ENCODE measurements around the gene NFIA. TPM values are rescaled to one million over a fixed set of nuclear protein-coding genes. Genes with fewer than 3 reads are reported as not detected.

Gene NFIA
- total RNA-seq: 10 to 100 TPM; 30.6 to 42.7 (median 42.3) TPM
- polyA plus RNA-seq: 10 to 100 TPM in 1 of 3 donors, 1 to 10 TPM in 2; 4.0 to 11.7 (median 4.2) TPM
- long read RNA-seq, donor 1, full-length matches to known transcripts: 15 of 32 reads
- long read RNA-seq, donor 1, partial matches to known transcripts: 8 of 32 reads
- long read RNA-seq, donor 1, other reads (novel, unspliced or antisense): 9 of 32 reads
- long read RNA-seq, donor 2, full-length matches to known transcripts: 15 of 36 reads
- long read RNA-seq, donor 2, partial matches to known transcripts: 10 of 36 reads
- long read RNA-seq, donor 2, other reads (novel, unspliced or antisense): 11 of 36 reads

DNA sequence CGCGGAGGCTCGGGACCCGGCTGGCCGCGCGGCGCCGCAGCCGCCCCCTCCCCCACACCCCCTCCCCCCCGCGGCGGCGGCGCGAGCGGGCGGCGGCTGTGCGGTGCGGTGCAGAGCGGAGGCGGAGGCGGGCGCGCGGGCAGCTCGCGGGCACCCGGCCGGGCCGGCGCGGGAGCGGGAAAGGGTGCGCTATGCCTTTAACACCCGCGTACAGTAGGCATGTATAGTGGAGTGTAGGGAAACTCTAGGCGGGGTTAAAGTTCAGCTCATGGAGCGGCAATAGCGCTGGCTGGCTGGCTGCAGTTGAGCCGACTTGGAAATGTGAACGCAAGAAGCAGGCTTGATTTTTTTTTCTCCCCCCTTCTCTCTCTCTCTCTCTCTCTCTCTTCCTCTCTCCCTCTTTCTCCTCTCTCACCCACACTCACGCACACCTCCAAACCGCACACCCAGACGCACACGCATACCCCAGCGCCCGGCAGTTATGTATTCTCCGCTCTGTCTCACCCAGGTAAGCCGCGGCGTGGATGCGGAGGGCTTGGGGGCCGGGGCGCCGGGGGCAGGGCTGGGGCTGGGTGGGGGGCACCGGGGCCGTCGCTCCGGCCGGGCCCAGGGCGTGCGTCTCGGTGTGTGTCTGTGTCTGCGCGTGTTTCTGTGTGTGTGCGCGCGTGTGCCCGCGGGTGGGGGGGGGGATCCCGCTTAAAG is at the start of gene NFIA:
Gene NFIA, plus strand, starts transcription at position 251 of the 702 bp plus-strand sequence.
- no peaks in the 10 kb centered on the region for H3K36me3 ChIP-seq (ENCODE audit: insufficient read depth in 1 of 2, low read depth in 1 of 2)
- TF ChIP-seq, protein P1, sequence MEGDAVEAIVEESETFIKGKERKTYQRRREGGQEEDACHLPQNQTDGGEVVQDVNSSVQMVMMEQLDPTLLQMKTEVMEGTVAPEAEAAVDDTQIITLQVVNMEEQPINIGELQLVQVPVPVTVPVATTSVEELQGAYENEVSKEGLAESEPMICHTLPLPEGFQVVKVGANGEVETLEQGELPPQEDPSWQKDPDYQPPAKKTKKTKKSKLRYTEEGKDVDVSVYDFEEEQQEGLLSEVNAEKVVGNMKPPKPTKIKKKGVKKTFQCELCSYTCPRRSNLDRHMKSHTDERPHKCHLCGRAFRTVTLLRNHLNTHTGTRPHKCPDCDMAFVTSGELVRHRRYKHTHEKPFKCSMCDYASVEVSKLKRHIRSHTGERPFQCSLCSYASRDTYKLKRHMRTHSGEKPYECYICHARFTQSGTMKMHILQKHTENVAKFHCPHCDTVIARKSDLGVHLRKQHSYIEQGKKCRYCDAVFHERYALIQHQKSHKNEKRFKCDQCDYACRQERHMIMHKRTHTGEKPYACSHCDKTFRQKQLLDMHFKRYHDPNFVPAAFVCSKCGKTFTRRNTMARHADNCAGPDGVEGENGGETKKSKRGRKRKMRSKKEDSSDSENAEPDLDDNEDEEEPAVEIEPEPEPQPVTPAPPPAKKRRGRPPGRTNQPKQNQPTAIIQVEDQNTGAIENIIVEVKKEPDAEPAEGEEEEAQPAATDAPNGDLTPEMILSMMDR (IDR thresholded peaks at IDR 0.05): no peak
- no peaks in the 10 kb centered on the region for H3K9me3 ChIP-seq
- intact Hi-C loops (cut with DNase I): loop anchor here (5.0 to 10.0 kb wide), 4 partner anchors 100 to 252 kb away; no protein-coding TSS in a partner anchor
- DNase-seq: peak; percentile 41 to 81
- peak within 1 kb of the TSS; percentile 90 for H3K4me3 ChIP-seq
- no peaks in the 10 kb centered on the region for H3K27me3 ChIP-seq (ENCODE audit: insufficient read depth in 3 of 3, low read length in 2 of 3)
- WGBS, 3 donors: 0 to 1% (median 0%) methylated on average over 45 to 66 of the region's 73 CpGs
- peak; percentile 55 to 68 (median 60) for ATAC-seq
- peak within 1 kb of the TSS; percentile 97 for H3K27ac ChIP-seq
- H3K4me1 ChIP-seq: peaks cover 44% of the 10 kb centered on the region

DNA sequence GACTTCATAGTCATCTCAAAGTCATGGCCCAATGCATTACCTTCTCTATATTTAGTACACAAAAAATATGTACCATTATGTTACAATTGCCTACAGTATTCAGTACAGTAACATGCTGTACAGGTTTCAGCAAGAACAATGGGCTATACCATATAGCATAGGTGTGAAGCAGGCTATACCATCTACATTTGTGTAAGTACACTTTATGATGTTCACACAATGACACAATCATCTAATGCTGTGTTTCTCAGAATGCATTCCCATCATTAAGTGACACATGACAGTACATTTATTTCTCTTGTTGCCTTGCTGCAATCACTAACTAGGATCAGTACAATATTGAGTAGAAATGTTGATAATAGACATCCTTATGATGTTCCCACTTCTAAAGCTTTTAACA is 46.5 kb upstream of the NFIA start:
- no peaks in the 10 kb centered on the region for H3K36me3 ChIP-seq (ENCODE audit: insufficient read depth in 1 of 2, low read depth in 1 of 2)
- intact Hi-C loops (cut with DNase I): no loop called here

DNA sequence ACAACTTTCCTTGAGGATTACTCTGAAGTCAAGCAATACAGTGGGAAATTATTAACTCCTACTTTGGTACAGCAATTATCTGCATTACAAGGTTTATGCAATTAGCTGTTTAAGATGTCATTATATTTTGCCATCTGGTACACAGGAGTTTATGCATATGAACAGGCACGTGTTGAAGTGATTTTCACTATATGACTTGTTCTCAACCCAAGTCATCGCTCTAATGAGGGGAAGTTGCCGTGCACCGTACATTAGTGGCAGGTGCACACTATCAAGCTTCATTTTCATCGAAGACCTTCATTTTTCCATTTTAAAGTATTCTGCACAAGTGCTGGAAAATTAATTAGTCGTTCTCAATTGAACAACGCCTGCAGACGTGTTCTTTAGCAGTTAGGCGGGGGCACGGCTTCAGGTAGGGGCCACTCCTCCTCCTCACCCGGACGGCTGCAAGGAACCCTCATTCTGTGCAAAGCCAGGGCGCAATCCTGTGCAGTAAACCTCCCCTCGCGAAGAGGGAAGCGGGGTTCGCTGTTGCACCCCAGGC is 39.8 kb upstream of the NFIA start:
- no peak for ATAC-seq
- no peaks in the 10 kb centered on the region for H3K9me3 ChIP-seq
- H3K27ac ChIP-seq: no peak overlapping the region
- no peak for DNase-seq
- WGBS, 3 donors: 18 to 27% (median 22%) methylated on average over 17 of the region's 17 CpGs
- H3K4me1 ChIP-seq: no peaks in the 10 kb centered on the region
- intact Hi-C loops (cut with DNase I): loop anchor here (1.0 to 10.0 kb wide), 10 partner anchors 62 to 1070 kb away; no protein-coding TSS in a partner anchor
- H3K36me3 ChIP-seq (ENCODE audit: insufficient read depth in 1 of 2, low read depth in 1 of 2): no peaks in the 10 kb centered on the region
- peak overlapping the region; percentile 57 for H3K4me3 ChIP-seq
- TF ChIP-seq, protein P1 (IDR thresholded peaks at IDR 0.05): no peak
- no peaks in the 10 kb centered on the region for H3K27me3 ChIP-seq (ENCODE audit: insufficient read depth in 3 of 3, low read length in 2 of 3)

More for the DNA sequence above, 46.5 kb upstream of the NFIA start:
- H3K4me3 ChIP-seq: no peak overlapping the region
- H3K9me3 ChIP-seq: no peaks in the 10 kb centered on the region
- DNase-seq (no peak), ATAC-seq (no peak)
- no peaks in the 10 kb centered on the region for H3K27me3 ChIP-seq (ENCODE audit: insufficient read depth in 3 of 3, low read length in 2 of 3)
- no peaks in the 10 kb centered on the region for H3K4me1 ChIP-seq
- TF ChIP-seq, protein P1 (IDR thresholded peaks at IDR 0.05): no peak
- H3K27ac ChIP-seq: no peak overlapping the region

DNA sequence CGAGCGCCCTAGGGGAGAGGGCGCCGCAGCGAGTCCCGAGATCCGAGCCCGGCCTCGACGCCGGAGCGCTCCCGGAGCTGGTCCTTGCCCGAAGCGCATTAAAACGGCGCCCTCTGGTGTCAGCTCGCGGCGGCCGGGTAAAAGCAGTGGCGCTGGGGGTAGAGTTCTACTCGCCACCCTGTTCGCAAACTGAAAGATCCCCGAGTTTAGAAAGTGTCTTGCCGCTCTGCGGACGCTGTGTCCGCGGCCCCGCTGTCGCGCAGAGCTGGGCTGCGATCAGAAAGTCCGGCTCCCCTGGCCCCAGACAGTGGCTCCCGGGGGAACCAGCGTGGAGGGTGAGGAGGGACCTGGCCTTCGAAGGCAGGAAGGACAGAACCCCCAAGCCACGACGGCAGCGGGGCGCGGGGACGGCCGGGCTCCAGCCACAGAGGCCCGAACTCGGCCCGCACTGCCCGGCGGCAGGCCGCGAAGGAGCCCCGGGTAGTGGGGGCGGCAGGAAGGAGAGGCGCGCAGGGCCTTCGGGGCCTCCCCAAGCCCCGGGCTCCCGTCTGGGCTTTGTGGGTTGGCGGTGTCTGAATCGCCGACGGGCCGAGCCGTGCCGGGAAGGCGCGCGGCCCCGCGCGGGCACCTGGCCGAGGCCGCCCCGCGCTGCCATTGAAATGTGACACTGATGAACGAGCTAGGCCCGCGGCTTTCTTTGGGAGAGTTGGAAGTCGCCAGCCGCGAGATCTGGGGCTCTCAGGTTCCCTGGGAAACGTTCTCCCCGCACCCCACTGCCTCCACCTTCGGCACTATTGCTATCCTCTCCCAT is 39.1 kb upstream of the NFIA start:
- intact Hi-C loops (cut with DNase I): loop anchor here (1.0 to 10.0 kb wide), 9 partner anchors 62 to 1070 kb away; no protein-coding TSS in a partner anchor
- Histone ChIP-seq H3K9me3 (no peaks in the 10 kb centered on the region), H3K4me1 (no peaks in the 10 kb centered on the region), H3K27ac (peak overlapping the region; percentile 67), H3K4me3 (peak overlapping the region; percentile 57), H3K36me3 (ENCODE audit: insufficient read depth in 1 of 2, low read depth in 1 of 2) (no peaks in the 10 kb centered on the region), H3K27me3 (ENCODE audit: insufficient read depth in 3 of 3, low read length in 2 of 3) (no peaks in the 10 kb centered on the region)
- WGBS, 3 donors: 11 to 14% (median 13%) methylated on average over 65 to 85 of the region's 85 CpGs
- DNase-seq (peak; percentile 94 to 95), ATAC-seq (peak; percentile 93 to 97 (median 94))
- TF ChIP-seq, protein P1 (IDR thresholded peaks at IDR 0.05): peak; percentile 92

Measured in psoas muscle (tissue), 8 donors.